HG03135 (cell line): ENCODE results near the gene TBCK.
"Not testable (repeated sequence)": the region's sequence is repeated elsewhere in the genome, so short reads cannot be mapped to it uniquely, and the experiment has no call there.

ENCODE experiments used
- ATAC-seq: cut with Tn5 transposase; IDR thresholded peaks from one replicate; pipeline ENCODE4 v1.9.1; 2021; ENCODE audit warnings: mild to moderate bottlenecking, moderate library complexity; ENCODE audit not compliant: unreplicated experiment

The TBCK gene

DNA sequence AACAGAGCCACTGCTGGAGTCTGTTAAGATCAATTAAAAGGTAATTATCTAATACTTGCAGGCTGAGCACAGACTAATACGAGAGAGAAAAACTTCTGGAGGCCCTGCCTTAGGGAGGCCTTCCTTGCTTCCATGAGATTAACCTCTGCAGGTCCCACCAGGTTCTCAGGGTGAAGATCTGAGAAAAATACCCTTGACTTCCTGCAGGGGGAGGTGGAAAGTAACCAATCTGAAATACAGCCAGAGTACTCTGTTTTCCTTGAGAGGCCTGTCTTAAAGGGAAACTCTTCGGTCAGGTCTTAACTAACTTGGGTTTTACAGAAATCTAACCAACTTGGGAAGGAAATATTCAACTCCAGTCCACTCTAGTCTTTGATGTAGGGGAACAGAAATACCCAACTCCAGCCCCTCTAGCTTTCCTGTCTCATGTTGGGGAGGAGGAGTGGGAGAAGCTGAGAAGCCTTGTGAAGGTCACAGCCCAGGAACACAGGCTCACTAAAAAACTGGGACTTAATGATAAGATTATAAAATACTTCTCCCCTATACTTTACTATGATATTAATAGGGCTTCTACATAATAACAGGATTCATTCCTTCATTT is 77.1 kb downstream of the TBCK start:
- peak; percentile 86 for ATAC-seq

DNA sequence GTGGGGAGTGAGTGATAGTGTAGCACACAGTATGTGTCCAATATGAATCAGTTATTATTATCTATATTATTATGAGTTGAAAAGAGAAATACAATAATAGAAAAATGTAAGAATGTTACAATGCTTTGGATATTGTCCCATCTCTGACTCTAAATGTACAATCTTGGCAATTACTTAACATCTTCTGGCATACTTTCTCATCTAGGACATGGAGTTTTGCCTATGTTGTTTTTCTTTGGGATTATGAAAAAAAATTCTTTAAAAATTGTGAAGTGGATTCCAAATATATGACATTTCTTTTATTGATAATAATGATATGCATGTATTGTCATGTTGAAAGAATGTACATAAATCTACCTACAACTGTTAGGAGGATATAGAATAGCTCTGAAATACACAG is 84.1 kb downstream of the TBCK start:
- ATAC-seq, result no peak

DNA sequence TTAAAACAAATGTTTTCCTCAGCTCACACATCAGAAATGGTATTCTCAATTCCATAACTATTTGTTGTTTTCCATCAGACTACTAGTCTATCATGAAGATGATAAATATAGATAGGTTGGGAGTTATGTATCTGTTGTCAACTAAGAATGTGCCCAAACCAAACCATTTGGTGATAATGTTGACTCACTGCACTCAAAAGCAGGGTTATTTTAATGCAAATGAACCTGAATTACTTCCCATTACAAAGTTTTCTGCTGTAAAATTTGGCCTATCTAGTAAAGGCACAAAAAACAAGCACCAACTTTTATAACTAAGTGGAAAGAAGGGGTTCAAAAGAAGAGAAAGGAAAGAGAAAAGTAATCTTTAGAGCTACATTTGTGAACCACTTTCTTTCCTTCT is 93.5 kb downstream of the TBCK start:
- ATAC-seq, result no peak

DNA sequence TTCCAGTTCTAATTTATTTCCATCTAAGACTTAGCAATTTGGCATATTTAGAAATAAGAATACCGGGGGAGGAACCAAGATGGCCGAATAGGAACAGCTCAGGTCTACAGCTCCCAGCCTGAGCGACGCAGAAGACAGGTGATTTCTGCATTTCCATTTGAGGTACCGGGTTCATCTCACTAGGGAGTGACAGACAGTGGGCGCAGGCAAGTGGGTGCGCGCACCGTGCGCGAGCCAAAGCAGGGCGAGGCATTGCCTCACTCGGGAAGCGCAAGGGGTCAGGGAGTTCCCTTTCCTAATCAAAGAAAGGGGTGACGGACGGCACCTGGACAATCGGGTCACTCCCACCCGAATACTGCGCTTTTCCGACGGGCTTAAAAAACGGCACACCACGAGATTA is 102.7 kb downstream of the TBCK start:
- not testable (repeated sequence) for ATAC-seq

DNA sequence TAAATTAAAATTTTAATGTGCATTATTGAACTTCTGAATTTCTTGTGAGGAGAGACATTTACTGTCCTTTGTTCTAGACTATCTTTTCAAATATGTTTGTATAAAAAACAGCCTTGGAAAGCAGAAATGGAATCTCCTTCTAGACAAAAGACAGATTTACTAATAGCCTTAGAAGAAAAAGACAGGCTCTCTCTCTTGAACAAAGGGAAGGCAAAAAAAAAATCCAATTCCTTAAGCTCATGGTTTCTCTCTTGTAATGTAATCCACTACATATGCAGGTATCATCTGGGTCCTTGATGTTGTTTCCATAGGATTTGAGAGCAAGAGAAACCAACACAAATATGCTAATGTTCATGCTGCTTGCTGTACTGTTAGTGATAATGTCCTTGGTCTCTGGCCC is 106.0 kb downstream of the TBCK start:
- no peak for ATAC-seq

DNA sequence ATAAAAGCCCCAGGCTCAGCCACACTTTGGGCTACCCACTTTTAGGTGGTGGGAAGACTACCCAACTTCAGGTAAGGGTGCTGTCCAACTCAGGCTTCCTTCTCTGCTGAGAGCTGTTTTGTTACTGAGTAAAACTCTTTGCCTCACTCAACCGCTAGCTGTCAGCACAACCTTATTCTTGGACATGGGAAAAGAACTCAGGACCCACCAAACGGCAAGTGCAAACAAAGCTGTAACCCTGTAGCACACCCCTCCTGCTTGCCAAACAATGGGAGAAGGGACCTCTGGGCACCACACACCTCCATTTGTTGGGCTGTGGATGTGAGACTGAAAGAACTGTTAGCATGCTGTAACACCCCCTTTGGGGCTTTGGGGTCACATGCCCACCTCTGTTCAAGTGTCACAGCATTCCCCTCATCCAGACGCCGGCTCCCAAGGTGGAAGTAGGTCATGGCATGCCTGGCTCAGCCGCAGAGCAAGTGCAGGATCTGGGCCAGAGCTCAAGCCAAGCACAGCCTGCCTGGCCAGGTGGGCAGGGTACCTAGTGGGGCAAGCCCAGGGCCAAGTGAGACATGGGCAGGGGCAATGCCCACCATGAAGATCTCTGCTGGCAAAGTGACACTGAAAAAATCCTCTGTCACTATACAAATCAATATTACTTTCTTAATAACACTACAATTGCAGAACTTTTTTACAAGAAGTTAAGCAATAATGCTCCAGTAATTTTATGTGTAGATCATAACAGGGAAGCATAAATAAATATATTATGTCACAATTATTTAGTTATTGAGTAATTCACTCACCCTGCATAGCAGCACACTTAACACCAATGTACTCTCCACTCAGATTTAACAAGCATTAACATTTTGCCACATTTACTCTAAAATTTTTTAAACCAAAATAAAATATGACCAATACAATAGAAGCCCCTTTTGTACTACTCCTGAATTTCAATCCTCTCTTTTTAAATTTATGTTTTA is 107.2 kb downstream of the TBCK start:
- no peak for ATAC-seq

DNA sequence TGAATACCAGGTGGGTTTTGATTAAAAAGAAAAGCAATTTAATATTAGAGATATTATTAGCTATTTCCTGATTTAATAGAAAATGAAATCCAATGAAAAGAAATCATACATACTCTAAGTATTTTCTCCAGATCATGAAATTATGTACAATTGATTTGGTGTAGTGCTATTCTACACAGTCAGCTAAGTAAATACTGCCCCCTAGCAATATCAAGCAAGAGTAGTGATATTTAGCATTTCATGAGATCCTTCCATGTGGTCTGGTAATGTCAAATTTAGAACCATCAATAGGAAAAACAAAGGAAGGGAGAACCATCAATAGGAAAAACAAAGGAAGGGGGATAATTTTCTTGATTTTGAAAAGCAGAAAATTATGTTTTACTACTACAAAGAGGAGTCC is 114.6 kb downstream of the TBCK start:
- no peak for ATAC-seq

DNA sequence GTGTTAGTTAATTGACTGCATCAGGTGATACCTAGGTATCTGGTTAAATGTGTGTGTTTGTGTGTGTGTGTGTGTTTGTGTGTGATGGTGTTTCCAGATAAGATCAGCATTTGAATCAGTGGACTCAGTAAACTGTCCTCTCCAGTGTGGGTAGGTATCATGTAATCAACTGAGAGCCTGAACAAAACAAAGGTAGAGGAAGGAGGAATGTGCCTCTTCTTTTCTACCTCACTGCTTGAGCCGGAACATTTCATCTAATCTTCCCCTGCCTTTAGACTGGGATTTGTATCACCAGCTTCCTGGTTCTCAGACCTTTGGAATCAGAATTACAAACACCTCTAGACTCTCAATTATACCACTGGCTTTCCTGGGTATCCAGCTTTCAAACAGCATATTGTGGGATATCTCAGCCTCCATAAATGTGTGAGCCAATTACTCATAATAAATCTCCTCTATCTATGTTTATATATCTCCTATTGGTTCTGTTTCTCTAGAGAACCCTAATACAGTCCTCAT is 120.5 kb downstream of the TBCK start:
- ATAC-seq, result no peak

DNA sequence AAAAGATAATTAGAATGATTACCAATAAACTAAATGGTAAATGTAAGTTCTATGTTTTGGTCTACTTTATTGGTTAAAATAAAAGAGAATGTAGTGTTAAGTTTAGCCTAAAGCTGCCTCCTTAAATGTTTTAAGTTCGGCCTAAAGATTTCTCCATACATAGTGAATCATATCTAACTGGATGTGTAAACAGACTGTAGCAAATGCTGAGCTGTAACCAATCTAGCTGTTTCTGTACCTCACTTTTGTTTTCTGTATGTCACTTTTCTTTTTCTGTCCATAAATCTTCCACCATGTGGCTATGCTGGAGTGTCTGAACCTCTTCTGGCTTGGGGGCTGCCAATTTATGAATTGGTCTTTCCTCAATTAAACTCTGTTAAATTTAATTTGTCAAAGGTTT is 121.2 kb downstream of the TBCK start:
- no peak for ATAC-seq

DNA sequence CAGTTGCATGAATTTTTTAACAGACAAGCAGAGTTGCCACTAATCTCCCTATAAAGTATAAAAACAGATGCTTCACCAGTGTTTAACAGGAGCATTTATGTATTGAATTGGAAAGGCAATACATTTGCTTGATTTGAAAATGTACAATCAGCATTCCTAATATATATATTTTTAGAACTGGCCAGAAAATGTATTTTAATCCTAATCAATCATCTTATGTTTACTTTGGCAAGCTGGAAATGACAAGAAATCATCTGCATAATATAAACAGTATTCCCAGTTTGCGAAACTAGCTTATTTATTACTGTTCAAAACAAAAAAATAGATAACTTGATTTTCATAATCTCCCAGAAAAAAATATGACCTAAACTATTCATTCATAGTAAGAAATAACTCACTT is 123.9 kb downstream of the TBCK start:
- ATAC-seq, result no peak

DNA sequence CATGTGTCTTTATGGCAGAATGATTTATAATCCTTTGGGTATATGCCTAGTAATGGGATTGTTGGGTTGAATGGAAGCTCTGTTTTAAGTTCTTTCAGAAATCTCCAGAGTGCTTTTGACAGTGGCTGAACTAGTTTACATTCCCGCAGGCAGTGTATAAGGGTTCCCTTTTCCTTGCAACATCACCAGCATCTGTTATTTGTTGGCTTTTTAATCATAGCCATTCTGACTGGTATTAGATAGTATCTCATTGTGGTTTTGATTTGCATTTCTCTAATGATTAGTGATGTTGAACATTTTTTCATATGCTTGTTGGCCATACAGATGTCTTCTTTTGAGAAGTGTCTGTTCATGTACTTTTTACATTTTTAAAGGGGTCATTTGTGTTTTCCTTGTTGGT is 129.8 kb downstream of the TBCK start:
- no peak for ATAC-seq

DNA sequence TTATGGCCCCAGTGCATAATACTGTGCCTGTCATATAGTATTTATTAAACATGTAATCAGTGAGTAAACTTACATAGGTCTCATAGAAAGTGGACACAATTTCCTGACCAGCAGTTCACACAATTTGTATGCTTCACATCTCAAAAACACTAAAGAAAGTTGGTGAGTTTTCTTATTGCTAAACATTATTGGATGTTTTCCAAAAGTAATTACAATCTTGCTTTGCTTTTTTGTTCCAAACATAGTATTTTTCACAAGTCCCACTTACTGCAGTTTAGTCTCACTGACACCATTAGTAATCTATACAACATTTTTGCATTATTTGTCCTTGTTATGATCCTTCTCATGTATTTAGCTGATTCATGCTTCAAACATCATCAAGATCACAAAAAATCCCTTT is 132.5 kb downstream of the TBCK start:
- ATAC-seq, result no peak

DNA sequence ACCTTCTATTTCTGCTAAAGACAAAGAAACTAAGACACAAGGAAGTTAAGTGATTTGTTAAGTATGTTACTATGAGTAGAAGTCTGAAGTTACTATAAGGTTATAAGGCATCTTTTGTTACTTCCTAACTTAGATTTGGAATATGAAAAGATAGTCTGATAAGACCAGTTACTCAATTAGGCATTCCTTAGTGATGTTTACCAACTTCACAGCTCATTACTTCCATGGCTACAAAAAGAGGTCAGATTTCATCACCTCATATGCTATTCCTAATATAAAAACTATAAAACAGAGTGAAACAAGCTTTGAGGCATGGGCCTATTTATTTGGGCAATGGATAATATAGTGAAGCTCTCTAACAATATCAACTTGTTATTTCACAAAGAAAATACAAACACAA is 143.1 kb downstream of the TBCK start:
- ATAC-seq, result no peak

DNA sequence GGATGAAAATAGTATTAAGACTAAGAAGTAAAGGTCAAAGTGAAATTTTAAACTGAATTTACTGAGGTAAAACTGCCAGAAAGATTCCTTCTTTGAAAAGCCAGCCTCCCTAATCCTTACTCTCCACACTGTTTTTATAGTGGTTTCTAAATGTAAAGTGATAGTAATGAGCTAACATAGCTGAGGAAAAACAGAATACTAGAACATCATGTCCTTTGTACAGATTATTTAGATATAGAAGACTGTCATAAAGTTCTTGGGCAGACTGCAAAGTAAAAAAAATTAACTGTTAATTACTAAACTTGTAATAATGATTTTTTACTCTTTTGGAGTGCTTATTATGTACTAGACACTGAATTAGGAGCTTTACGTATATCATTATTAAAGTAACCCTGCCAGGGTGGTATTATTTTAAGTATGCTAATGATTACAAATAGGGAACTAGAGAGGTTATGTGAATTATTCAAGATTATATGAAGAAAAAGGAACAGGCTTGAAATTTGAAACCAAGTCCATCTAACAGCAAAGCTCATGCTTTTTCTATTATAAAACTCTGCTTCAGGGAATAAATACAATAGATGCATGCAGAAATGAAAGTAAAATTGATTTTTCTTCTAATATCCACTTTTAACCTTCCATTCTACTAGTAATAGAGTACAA is 150.5 kb downstream of the TBCK start:
- no peak for ATAC-seq

DNA sequence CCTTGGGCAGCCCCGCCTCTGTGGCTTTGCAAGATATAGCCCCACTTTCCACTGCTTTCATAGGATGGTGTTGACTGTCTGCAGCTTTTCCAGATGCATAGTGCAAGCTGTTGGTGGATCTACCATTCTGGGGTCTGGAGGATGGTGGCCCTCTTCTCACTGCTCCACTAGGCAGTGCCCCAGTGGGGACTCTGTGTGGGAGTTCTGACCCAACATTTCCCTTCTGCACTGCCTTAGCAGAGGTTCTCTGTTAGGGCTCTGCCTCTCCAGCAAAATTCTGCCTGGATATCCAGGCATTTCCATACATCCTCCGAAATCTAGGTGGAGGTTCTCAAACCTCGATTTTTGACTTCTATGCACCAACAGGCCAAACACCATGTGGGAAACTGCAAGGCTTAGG is 153.7 kb downstream of the TBCK start:
- no peak for ATAC-seq

DNA sequence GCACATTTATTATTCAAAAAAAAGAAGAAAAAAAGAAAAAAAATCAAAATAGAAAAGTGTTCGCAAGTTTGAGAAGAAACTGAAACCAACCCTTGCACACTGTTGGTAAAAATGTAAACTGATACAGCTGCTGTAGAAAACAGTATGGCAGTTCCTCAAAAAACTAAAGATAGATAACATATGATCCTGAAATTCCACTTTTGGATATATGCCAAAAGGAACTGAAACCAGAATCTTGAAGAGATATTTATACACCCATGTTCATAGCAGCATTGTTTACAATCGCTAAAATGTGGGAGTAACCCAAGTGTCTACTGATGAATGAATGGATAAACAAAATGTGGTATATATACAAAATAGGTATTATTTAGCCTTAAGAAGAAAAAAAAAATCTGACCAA is 155.4 kb downstream of the TBCK start:
- no peak for ATAC-seq

DNA sequence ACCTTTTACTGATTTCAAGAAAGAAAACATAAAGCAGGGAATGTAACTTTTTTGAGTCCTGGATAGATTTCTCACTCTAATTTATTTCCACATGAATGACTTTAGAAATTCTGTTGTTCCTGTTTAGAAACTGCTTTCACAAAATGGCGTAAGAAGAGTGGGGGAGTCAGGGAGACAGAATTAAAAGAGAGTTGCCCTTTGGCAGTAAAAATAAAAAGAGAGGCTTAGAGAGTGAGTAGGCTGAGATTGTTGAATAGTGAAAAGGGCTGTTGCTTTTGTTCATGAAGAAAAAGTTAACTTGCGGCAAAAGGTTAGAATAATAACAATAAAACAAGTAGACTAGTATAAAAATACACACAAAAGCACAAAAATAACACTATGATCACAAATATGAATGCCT is 166.1 kb downstream of the TBCK start:
- ATAC-seq, result no peak

DNA sequence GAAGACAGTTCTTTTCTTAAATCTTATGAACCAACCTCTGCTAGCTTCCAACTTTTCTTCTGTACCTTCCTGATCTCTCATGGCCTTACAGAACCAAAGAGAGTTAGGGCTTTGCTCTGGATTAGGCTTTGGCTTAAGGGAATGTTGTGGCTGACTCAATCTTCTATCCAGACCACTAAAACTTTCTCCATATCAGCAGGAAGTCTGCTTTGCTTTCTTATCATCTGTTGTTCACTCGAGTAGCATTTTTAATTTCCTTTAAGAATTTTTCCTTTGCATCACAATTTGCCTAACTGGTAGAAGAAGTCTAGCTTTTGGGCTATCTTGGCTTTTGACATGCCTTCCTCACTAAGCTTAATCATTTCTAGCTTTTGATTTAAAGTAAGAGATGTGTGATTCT is 167.0 kb downstream of the TBCK start:
- no peak for ATAC-seq

DNA sequence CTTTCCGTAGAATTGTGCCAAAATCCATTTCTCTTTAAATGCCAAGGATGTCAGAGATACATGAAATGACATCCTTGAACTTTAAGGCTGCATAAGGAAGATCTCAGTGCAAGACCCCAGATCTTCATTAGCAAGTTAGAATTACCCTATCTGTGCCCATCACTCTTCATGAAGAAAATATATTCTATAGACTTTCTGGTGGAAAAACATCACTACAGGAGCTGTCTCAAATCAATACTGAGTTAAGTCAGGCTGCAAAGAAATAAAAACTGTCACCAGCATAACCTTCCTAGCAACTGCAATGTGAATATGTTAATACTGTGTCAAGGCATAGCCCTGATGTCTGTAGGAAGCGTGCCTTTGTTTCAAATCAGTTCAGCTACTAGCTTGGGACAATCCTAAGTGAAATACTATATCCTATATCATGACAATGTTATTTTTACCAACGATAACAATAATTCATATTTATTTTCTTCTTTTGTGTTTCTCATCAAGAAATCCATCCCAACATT is 173.3 kb downstream of the TBCK start:
- ATAC-seq, result no peak

DNA sequence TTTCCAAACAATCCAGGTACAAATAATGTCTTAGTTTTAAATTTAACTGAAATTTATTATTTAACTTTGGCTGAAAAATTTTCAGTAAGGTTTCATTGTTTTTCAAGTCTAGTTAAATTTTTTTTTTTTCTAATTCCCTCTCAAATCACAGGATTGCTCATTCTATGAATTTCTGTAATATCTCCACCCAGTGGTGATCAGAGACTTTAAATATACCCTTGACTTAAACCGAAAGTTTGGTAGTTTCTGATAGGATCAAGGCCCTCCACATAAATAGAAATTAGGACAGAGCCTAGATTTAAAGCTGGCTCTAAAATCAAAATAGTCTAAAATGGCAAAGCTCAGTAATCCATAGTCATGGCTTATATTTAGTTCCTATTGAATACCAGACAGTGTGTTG is 175.4 kb downstream of the TBCK start:
- no peak for ATAC-seq

DNA sequence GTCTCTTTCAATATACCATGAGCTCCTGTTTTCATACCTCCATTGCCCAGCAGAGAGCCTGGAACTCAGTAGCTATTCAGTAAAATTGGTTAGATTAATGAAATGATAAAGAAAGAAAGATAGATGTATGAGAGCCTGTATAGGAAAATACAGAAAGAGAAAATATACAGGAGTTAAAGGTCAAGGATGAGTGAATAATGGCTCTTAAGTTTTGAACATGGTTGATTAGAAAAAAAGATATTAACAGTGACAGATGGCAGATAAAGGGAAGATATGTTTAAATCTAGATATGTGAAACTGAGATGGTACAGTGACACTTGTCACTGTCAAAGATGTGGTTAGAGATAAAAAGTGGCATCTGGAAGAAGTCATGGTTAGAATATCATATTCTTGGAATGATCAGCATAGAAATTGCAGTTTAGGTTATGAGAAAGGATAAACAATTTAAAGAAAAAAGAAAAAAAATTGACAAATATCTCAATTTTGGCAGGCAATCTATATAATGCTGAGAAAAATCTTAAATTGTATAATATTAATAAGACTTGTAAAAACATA is 179.2 kb downstream of the TBCK start:
- no peak for ATAC-seq
